ENCODE measurements around the gene PTPRCAP. TPM values are rescaled to one million over a fixed set of nuclear protein-coding genes. Genes with fewer than 3 reads are reported as not detected.

Gene PTPRCAP
- total and polyA plus RNA-seq, 9 of the 15 experiments (the other 6 are each of a cell fraction or from before 2014, with no cell fraction given) = 0.22 to 2.0 (median 1.1) TPM; not detected in 4

DNA sequence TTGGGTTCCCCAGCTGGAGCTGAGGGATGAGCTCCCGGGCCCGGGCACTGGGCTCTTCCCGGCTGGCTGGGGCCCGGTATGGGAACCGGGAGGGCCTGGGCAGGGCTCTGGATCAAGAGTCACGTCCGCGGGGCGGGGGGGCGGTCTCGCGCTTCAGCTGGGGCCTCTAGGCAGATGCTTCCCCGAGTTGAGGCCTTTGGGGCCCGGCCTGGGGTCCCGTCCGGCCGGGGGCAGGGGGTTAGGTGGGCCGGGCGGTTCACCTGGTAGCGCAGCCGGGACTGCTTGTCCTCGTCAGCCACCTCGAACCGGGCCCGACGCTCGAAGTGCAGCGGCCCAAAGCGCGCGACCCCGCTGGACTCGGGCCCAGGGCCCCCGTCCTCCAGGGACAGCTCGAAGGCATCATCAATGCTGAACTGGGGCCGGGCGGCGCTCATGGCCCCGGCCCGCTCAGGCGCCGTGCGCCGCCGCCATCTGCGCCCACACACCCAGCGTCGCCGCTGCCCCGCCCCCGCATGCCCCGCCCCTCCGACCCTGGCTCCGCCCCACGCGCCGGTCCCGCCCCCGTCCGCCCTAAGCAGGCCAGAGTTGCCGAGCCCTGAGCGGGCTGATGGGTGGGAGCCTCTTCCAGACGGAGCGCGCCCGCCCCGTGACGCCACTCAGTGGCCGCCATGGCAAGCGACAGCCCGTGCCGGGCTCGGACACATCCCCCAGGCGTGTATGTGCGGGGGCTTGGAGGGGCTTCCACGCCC is 31.5 kb upstream of the PTPRCAP start, which contains the start of gene TMEM134 (continued):
- TF ChIP-seq NCOA4 (IDR thresholded peaks at IDR 0.05; ENCODE audit: partially characterized antibody) = no peak
- TF ChIP-seq, protein P1, sequence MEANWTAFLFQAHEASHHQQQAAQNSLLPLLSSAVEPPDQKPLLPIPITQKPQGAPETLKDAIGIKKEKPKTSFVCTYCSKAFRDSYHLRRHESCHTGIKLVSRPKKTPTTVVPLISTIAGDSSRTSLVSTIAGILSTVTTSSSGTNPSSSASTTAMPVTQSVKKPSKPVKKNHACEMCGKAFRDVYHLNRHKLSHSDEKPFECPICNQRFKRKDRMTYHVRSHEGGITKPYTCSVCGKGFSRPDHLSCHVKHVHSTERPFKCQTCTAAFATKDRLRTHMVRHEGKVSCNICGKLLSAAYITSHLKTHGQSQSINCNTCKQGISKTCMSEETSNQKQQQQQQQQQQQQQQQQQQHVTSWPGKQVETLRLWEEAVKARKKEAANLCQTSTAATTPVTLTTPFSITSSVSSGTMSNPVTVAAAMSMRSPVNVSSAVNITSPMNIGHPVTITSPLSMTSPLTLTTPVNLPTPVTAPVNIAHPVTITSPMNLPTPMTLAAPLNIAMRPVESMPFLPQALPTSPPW (CRISPR knock-in tag; IDR thresholded peaks at IDR 0.05) = peak; percentile 86
- TF ChIP-seq, protein P2, sequence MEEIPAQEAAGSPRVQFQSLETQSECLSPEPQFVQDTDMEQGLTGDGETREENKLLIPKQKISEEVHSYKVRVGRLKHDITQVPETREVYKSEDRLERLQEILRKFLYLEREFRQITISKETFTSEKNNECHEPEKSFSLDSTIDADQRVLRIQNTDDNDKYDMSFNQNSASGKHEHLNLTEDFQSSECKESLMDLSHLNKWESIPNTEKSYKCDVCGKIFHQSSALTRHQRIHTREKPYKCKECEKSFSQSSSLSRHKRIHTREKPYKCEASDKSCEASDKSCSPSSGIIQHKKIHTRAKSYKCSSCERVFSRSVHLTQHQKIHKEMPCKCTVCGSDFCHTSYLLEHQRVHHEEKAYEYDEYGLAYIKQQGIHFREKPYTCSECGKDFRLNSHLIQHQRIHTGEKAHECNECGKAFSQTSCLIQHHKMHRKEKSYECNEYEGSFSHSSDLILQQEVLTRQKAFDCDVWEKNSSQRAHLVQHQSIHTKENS (CRISPR knock-in tag; IDR thresholded peaks at IDR 0.05) = no peak
- no peak for TF ChIP-seq ZNF41 (CRISPR knock-in tag; conservative IDR thresholded peaks at IDR 0.05)
- TF ChIP-seq NFYB (IDR thresholded peaks at IDR 0.05; ENCODE audit: extremely low read depth, insufficient read length) = no peak
- TF ChIP-seq ZNF124 (CRISPR knock-in tag; IDR thresholded peaks at IDR 0.05) = no peak
- TF ChIP-seq SMAD1 (IDR thresholded peaks at IDR 0.05; ENCODE audit: low read depth, low read length, partially characterized antibody) = no peak
- TF ChIP-seq, protein P3, sequence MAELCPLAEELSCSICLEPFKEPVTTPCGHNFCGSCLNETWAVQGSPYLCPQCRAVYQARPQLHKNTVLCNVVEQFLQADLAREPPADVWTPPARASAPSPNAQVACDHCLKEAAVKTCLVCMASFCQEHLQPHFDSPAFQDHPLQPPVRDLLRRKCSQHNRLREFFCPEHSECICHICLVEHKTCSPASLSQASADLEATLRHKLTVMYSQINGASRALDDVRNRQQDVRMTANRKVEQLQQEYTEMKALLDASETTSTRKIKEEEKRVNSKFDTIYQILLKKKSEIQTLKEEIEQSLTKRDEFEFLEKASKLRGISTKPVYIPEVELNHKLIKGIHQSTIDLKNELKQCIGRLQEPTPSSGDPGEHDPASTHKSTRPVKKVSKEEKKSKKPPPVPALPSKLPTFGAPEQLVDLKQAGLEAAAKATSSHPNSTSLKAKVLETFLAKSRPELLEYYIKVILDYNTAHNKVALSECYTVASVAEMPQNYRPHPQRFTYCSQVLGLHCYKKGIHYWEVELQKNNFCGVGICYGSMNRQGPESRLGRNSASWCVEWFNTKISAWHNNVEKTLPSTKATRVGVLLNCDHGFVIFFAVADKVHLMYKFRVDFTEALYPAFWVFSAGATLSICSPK (IDR thresholded peaks at IDR 0.05; ENCODE audit: borderline replicate concordance) = no peak
- peak in 1 of 2 experiments; percentile 37; a peak in 2 of 4 replicates for TF ChIP-seq SIN3A (IDR thresholded peaks at IDR 0.05; ENCODE audit: borderline replicate concordance in 2 of 2, control insufficient read depth in 1 of 2, low read depth in 2 of 2, low read length in 2 of 2)
- no peak for TF ChIP-seq SMARCA4 (IDR thresholded peaks at IDR 0.05)
- TF ChIP-seq BCL6 (CRISPR knock-in tag; IDR thresholded peaks at IDR 0.05) = no peak
- TF ChIP-seq, protein P4, sequence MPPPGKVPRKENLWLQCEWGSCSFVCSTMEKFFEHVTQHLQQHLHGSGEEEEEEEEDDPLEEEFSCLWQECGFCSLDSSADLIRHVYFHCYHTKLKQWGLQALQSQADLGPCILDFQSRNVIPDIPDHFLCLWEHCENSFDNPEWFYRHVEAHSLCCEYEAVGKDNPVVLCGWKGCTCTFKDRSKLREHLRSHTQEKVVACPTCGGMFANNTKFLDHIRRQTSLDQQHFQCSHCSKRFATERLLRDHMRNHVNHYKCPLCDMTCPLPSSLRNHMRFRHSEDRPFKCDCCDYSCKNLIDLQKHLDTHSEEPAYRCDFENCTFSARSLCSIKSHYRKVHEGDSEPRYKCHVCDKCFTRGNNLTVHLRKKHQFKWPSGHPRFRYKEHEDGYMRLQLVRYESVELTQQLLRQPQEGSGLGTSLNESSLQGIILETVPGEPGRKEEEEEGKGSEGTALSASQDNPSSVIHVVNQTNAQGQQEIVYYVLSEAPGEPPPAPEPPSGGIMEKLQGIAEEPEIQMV (tag; conservative IDR thresholded peaks at IDR 0.05; ENCODE audit: low read depth) = no peak
- TF ChIP-seq NFIX (CRISPR knock-in tag; IDR thresholded peaks at IDR 0.05; ENCODE audit: low read depth) = no peak
- no peak for TF ChIP-seq ESRRB (CRISPR knock-in tag; IDR thresholded peaks at IDR 0.05; ENCODE audit: borderline replicate concordance)
- TF ChIP-seq, protein P5, sequence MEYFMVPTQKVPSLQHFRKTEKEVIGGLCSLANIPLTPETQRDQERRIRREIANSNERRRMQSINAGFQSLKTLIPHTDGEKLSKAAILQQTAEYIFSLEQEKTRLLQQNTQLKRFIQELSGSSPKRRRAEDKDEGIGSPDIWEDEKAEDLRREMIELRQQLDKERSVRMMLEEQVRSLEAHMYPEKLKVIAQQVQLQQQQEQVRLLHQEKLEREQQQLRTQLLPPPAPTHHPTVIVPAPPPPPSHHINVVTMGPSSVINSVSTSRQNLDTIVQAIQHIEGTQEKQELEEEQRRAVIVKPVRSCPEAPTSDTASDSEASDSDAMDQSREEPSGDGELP (CRISPR knock-in tag; IDR thresholded peaks at IDR 0.05; ENCODE audit: borderline replicate concordance) = peak; percentile 91
- TF ChIP-seq, protein P6, sequence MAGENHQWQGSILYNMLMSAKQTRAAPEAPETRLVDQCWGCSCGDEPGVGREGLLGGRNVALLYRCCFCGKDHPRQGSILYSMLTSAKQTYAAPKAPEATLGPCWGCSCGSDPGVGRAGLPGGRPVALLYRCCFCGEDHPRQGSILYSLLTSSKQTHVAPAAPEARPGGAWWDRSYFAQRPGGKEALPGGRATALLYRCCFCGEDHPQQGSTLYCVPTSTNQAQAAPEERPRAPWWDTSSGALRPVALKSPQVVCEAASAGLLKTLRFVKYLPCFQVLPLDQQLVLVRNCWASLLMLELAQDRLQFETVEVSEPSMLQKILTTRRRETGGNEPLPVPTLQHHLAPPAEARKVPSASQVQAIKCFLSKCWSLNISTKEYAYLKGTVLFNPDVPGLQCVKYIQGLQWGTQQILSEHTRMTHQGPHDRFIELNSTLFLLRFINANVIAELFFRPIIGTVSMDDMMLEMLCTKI (IDR thresholded peaks at IDR 0.05; ENCODE audit: partially characterized antibody) = no peak
- TF ChIP-seq PHB2 (IDR thresholded peaks at IDR 0.05; ENCODE audit: low read depth) = no peak
- 0 out of 2 replicates have a peak, but pooled peaks have one; percentile 42 for TF ChIP-seq GABPA (tag; conservative IDR thresholded peaks at IDR 0.05; ENCODE audit: low read depth)
